ENCODE results near the gene PTEN.

Gene PTEN

GRCh38 chr10:87973635-87974034 lies 110.2 kb downstream of the PTEN start:
- TF ChIP-seq, protein P1, sequence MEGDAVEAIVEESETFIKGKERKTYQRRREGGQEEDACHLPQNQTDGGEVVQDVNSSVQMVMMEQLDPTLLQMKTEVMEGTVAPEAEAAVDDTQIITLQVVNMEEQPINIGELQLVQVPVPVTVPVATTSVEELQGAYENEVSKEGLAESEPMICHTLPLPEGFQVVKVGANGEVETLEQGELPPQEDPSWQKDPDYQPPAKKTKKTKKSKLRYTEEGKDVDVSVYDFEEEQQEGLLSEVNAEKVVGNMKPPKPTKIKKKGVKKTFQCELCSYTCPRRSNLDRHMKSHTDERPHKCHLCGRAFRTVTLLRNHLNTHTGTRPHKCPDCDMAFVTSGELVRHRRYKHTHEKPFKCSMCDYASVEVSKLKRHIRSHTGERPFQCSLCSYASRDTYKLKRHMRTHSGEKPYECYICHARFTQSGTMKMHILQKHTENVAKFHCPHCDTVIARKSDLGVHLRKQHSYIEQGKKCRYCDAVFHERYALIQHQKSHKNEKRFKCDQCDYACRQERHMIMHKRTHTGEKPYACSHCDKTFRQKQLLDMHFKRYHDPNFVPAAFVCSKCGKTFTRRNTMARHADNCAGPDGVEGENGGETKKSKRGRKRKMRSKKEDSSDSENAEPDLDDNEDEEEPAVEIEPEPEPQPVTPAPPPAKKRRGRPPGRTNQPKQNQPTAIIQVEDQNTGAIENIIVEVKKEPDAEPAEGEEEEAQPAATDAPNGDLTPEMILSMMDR (conservative IDR thresholded peaks at IDR 0.05; ENCODE audit: low read length): no peak
- DNase-seq (ENCODE audit: low read depth): peak; percentile 47
- H3K4me3 ChIP-seq (ENCODE audit: low read length): no peak overlapping the region

DNA sequence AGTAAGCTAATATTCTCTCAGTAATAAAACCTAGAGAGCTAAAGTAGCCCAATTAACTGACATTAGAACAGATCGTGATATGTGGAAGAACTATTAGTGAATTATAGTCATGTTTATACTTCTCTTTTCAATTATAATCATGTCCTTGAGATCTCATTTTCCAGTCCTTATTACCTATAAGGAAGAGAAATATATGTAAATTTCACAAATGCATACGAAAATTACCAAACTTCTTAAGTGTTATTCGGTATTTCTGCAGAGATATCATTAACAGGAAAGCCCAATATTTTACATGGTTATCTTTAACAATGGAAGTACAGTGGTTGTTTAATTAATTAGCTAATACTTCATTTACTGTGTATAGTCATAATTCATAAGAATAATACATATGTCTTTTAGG lies 110.7 kb downstream of the PTEN start:
- no peak overlapping the region for H3K4me3 ChIP-seq (ENCODE audit: low read length)
- TF ChIP-seq, protein P1 (conservative IDR thresholded peaks at IDR 0.05; ENCODE audit: low read length): no peak
- DNase-seq (ENCODE audit: low read depth): no peak

DNA sequence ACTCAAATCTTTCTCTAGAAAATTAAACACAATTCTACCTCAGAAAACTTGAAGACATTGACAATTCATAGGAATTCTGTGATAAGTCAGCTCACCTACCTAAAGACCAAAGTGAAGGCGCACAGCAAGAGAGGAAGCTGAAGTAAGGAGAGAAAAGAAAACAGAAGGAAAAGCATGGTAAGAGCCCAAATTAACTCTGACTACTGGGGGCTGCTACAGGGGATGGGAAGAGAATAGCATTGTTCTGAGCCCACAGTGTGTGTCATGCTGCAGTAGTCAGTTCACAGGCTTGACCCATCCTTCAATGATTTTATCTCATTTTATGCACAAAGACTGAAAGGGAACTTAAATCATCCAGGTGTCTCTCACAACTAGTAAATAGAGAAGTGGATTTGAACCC lies 111.3 kb downstream of the PTEN start:
- H3K4me3 ChIP-seq (ENCODE audit: low read length): no peak overlapping the region
- TF ChIP-seq, protein P1 (conservative IDR thresholded peaks at IDR 0.05; ENCODE audit: low read length): no peak
- no peak for DNase-seq (ENCODE audit: low read depth)

DNA sequence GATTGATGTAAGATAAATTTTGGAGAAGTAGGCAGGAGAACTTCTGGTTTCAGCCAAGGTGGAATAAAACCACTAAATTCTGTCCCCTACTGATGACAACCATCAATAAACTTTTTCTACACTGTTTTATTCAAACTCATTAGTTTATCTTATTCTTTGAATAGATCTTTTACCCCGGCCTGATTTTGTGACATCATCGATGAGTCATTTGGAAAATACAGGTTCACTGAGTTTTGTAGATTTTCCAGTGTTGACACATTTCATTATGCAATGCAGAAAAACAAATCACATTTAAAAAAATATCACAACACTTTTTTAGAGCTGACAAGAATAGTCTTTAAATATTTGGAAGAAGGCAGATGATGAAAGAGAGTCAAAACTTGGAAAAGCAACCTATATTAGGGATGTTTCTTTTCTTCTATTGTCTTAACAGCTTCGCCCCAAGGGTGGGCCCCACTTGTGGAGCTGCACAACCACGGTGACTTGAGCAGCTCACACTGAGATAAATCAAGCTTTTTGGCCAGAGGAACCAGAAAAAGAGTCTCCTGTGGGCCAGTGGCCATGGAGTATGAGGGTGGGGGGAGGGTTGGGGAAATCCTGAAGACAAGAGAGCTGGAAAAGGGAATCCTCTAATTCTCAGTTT lies 112.8 kb downstream of the PTEN start:
- DNase-seq (ENCODE audit: low read depth): no peak
- TF ChIP-seq, protein P1 (conservative IDR thresholded peaks at IDR 0.05; ENCODE audit: low read length): no peak
- H3K4me3 ChIP-seq (ENCODE audit: low read length): no peak overlapping the region

- DNase-seq (ENCODE audit: low read depth): no peak
- no peak overlapping the region for H3K4me3 ChIP-seq (ENCODE audit: low read length)
- TF ChIP-seq, protein P1 (conservative IDR thresholded peaks at IDR 0.05; ENCODE audit: low read length): no peak
Observed at GRCh38 chr10:87978166-87978565, 114.7 kb downstream of the PTEN start.

GRCh38 chr10:87979847-87980246 lies 116.4 kb downstream of the PTEN start:
- H3K4me3 ChIP-seq (ENCODE audit: low read length): no peak overlapping the region
- DNase-seq (ENCODE audit: low read depth): no peak
- TF ChIP-seq, protein P1 (conservative IDR thresholded peaks at IDR 0.05; ENCODE audit: low read length): no peak

GRCh38 chr10:87983716-87984115 lies 120.3 kb downstream of the PTEN start:
- TF ChIP-seq, protein P1 (conservative IDR thresholded peaks at IDR 0.05; ENCODE audit: low read length): no peak

More at GRCh38 chr10:87983716-87984115, 120.3 kb downstream of the PTEN start:
- no peak for DNase-seq (ENCODE audit: low read depth)
- no peak overlapping the region for H3K4me3 ChIP-seq (ENCODE audit: low read length)

Measured in AG10803 (cell line).